Ectodermal cell (in vitro differentiated cells): ENCODE data around the gene TLE3.
A peak's percentile ranks its signal among the peaks of the same experiment; 100 is the strongest.

Source experiments
- H3K27ac ChIP-seq: 2 replicates; pipeline ENCODE4 v1.7.0; 2013; ENCODE audit warnings: mild to moderate bottlenecking, low read depth, low read length; ENCODE audit not compliant: insufficient read depth, poor library complexity, severe bottlenecking
- H3K27me3 ChIP-seq: 2 replicates; pipeline ENCODE4 v1.7.0; 2013; ENCODE audit warnings: mild to moderate bottlenecking, low read length; ENCODE audit not compliant: insufficient read depth, control insufficient read depth, poor library complexity, severe bottlenecking
- H3K36me3 ChIP-seq: one replicate; pipeline ENCODE4 v1.7.0; 2013; ENCODE audit warnings: low read length; ENCODE audit not compliant: control insufficient read depth, insufficient read depth
- H3K4me1 ChIP-seq: one replicate; pipeline ENCODE4 v1.7.0; 2013; ENCODE audit warnings: low read length; ENCODE audit not compliant: control insufficient read depth, insufficient read depth
- H3K4me3 ChIP-seq: 2 replicates; pipeline ENCODE4 v1.7.0; 2013; ENCODE audit warnings: low read depth, low read length, control low read depth; ENCODE audit not compliant: insufficient read depth
- H3K9me3 ChIP-seq: 2 replicates; pipeline ENCODE4 v1.7.0; 2013; ENCODE audit warnings: mild to moderate bottlenecking, low read length, moderate library complexity; ENCODE audit not compliant: control insufficient read depth
- WGBS, 2 experiments: methylation state at CpG; one replicate each; pipeline ENCODE4 v1.1.7; 2013; ENCODE audit warnings: missing lambda C conversion rate in 2 of 2; 5-methylcytosine and 5-hydroxymethylcytosine counted together

Gene TLE3

DNA sequence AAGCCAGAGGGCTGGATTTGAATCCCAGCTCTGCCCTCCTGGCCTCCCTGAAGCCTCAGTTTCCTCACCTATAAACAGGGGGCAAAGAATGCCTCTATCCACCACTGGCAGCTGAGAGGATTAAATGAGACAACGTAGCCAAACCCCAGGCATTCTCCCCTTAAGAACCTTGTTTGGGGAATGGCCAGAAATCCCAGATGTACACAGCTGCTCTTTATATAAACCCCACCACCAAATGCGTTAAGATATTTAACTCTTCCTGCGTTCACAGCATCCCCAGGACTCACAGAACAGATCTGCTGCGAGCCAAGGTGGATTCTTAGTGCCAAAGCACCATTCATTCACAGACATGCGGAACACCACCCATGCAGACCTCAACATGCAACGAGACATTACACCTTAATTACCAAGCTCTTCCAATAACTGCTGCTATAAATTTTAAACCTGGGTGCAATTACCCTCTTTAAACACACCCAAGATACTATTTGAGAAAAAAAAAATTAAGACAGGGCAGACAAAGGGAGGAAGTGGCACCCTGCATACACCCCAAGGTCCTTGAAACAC is 5.2 kb downstream of the TLE3 start:
- Histone ChIP-seq H3K27me3 (no peaks in the 10 kb centered on the region), H3K27ac (no peak overlapping the region), H3K4me3 (no peak overlapping the region), H3K36me3 (peaks cover 17% of the 10 kb centered on the region), H3K9me3 (no peaks in the 10 kb centered on the region), H3K4me1 (peaks cover 69% of the 10 kb centered on the region)
- 79 to 80% methylated on average over 6 of the region's 6 CpGs for WGBS, 2 experiments

DNA sequence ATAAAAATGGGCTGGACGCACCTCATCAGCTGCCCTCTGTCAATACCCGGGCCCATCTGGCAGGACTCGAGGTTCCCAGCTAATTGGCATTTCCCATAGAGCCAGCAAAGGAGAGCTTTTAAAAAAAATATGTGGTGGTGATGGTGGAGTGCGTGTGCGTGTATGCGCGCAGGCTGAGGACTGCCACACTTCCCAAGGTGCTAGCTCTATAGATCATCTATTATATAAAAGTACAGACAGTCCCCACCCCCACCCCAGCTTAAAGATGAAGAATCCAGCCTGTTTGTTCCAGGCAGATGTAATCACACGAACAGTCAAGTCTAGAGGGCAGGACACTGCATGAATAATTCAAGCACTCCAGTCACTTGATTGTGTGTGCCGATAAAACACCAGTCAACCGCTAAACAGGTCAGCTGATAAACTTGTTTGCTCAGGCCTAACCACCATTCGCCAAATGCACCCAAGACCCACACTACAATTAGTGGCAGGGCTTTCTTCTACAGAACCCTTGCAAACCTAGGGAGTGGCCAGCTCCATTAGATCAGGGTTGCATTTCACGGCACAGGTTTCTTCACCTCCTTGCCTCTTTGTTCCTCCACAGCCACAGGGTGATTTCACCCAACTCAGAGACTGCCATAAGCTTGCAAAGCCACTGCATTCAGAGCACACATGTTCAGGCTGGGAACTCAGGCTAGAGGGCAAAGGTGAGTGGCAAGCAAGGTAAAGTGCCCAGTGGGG is 5.8 kb downstream of the TLE3 start:
- peaks cover 72% of the 10 kb centered on the region for H3K4me1 ChIP-seq
- peak overlapping the region; percentile 9 for H3K27ac ChIP-seq
- no peaks in the 10 kb centered on the region for H3K27me3 ChIP-seq
- H3K4me3 ChIP-seq = no peak overlapping the region
- no peaks in the 10 kb centered on the region for H3K9me3 ChIP-seq
- peaks cover 17% of the 10 kb centered on the region for H3K36me3 ChIP-seq
- WGBS, 2 experiments = 85 to 87% methylated on average over 12 of the region's 12 CpGs

DNA sequence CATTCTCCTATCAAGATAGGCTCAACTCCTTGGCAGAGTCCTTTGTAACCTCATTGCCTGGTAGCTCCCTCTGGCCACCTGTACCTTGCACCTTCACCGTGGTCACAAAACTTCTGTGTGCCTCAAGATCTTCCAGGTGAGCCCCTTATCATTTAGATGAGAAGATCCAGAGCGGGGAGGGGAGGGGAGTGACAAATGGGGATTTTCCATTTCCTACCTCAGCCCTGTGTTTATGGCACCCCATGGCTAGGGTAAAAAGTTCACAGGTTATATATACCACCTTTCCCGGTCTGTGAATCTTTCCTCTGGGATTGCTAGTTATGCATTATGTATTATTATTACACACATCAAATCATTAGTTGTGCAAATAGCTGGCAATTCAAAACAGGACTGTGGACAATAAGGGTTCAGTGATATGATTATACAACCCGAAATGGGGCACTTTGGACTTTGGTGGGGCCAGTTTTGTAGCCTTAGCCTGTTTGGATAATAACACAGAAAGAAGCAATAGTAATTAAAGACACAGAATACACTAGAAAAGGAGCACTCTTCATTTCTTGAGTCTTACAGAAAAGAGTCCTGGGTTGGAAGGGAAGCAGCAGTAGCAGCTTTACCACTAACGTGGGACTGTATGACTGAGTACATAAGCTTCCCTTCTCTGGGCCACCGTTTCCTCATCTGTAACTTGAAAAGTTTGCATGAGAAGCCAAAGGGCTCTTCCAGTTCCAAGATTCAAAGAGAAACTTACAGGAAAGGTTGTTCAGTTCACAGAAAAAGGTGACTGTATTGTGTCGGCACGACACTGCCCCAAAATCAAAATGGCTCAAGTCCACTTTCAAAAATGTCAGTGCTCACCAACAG is 7.1 kb downstream of the TLE3 start:
- peaks cover 79% of the 10 kb centered on the region for H3K4me1 ChIP-seq
- H3K27ac ChIP-seq = no peak overlapping the region
- WGBS, 2 experiments = 88 to 90% methylated on average over 7 of the region's 8 CpGs
- H3K36me3 ChIP-seq = peaks cover 17% of the 10 kb centered on the region
- no peaks in the 10 kb centered on the region for H3K27me3 ChIP-seq
- H3K9me3 ChIP-seq = no peaks in the 10 kb centered on the region
- H3K4me3 ChIP-seq = no peak overlapping the region

DNA sequence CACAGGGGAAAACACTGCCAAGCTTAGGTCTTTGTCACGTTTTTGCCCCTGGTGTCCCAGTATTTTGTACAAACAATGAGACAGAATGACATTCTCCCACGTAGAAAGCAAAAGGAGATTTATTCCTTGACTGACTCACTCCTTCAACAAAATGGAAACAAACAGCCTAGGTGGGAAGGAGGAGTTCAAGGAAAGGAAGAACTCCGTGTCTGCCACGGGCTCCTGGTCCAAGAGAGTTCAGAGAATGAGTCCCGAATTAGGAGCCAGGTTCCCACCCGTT is 8.1 kb downstream of the TLE3 start:
- no peak overlapping the region for H3K27ac ChIP-seq
- H3K27me3 ChIP-seq = no peaks in the 10 kb centered on the region
- peaks cover 17% of the 10 kb centered on the region for H3K36me3 ChIP-seq
- peaks cover 75% of the 10 kb centered on the region for H3K4me1 ChIP-seq
- no peaks in the 10 kb centered on the region for H3K9me3 ChIP-seq
- no peak overlapping the region for H3K4me3 ChIP-seq
- WGBS, 2 experiments = 64 to 66% methylated on average over 6 of the region's 6 CpGs

DNA sequence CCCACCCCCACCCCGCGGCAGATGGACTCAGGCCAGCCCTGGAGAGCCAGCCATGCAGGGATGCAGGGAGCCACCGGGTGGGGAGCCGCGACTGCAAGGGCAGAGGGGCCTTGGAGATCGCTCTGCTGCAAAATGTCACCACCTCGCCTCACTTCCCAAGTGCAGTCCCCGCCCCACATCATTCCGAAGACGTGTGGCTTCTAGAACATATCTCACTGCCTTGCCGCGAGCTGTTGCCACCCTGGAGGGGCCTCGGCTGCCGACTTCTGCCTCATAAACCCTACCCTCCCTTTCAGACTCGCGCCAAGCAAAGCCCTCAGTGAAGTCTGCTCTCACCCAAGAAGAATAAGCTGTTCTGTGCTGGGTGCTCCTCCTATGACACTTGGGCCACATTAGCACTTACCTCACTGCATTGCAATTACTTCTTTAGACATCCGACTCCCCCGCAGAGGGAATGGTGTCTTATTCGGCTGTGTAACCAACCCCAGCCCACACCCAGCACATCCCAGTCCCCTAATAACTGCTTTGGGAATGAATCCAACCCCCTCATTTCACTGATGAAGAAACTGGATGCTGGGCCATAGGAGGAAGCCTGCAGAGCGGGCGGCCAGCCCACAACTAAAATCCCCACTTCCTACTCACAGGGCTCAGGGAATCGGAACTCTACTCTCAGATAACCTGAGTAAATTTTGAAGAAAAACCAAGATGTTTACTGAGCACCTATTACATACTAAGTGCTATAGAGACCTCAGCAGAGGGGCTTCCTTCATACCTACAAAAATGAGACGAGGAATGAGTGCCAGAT is 8.6 kb downstream of the TLE3 start:
- WGBS, 2 experiments = 38 to 40% methylated on average over 23 of the region's 23 CpGs
- no peaks in the 10 kb centered on the region for H3K9me3 ChIP-seq
- no peaks in the 10 kb centered on the region for H3K27me3 ChIP-seq
- peaks cover 17% of the 10 kb centered on the region for H3K36me3 ChIP-seq
- H3K4me1 ChIP-seq = peaks cover 75% of the 10 kb centered on the region
- no peak overlapping the region for H3K4me3 ChIP-seq
- no peak overlapping the region for H3K27ac ChIP-seq

DNA sequence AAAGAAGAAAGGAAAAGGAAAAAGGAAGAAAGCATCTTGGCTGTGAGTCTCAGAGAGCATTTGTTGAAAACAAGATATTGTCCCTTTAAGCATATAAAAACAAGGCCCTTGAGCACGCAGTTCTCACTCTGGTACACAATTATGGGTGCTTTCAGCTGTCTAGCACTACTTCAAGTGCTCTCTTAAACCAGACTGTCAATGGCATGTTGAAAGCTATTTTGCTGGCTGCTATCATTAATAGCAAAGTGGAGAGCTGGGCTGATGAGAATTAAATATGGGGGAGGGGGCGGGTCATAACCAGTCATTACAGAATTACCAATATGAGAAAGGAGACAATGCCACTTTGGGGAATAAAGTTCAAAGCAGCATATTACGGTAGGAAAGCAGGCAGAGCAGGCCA is 9.3 kb downstream of the TLE3 start:
- Histone ChIP-seq H3K4me3 (no peak overlapping the region), H3K27ac (no peak overlapping the region), H3K4me1 (peaks cover 75% of the 10 kb centered on the region), H3K9me3 (no peaks in the 10 kb centered on the region), H3K36me3 (peaks cover 12% of the 10 kb centered on the region), H3K27me3 (no peaks in the 10 kb centered on the region)
- 75 to 82% methylated on average over 3 of the region's 3 CpGs for WGBS, 2 experiments

DNA sequence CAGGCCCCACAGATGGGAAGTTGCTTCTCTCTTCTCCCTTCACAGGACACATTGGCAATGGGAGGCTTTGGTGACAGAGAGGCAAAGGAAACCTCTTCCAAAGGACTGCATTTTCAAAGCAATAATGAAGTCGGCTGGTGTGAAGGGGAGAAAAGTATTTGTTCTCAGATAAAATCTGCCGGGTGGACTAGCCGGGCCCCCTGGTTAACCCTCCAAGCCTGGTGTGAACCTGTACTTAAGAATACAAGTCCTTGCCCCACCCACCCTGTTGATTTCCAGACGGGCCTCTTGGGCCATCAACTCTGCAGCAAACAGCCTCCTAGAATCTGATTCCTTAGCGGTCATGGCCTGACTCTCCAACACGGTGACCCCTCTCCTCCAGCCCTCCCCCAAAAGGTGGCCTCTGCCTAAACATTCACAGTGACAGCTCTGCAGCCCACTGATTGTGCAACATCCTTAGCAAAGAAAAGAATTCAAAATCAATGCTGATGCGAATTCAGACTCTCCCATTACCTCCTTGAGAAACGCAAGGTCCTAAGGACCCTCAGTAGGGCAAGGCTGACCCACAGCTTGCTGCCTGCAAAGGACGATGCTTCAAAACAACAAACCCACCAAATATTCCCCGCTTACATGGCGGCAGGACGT is 9.9 kb downstream of the TLE3 start:
- 64 to 71% methylated on average over 9 to 12 of the region's 12 CpGs for WGBS, 2 experiments

DNA sequence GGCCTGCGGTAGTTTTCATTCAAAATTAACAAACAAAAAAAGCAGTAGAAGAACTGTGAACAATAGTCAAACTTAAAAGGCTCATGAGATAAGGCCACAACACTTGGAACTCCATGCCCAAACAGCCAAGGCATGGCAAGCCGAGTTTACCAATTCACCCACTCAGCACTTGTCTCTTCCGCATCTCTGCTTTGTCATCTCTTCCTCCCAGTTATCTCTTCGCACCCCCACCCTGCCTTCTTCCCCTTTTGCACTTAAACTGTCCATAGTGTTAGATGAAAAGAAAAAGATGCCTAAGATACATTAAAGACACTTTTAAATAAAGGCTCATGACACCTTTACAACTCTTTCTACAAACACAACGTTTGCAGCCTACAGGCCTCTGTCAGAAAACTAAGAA is 11.1 kb downstream of the TLE3 start:
- WGBS, 2 experiments = 87 to 92% methylated on average over 5 of the region's 5 CpGs
- H3K27ac ChIP-seq = no peak overlapping the region
- no peaks in the 10 kb centered on the region for H3K9me3 ChIP-seq
- no peaks in the 10 kb centered on the region for H3K27me3 ChIP-seq
- peaks cover 74% of the 10 kb centered on the region for H3K4me1 ChIP-seq
- H3K36me3 ChIP-seq = peaks cover 13% of the 10 kb centered on the region
- no peak overlapping the region for H3K4me3 ChIP-seq

More for the DNA sequence above, 9.9 kb downstream of the TLE3 start:
- Histone ChIP-seq H3K27me3 (no peaks in the 10 kb centered on the region), H3K27ac (no peak overlapping the region), H3K4me1 (peaks cover 74% of the 10 kb centered on the region), H3K4me3 (no peak overlapping the region), H3K36me3 (peaks cover 12% of the 10 kb centered on the region), H3K9me3 (no peaks in the 10 kb centered on the region)

DNA sequence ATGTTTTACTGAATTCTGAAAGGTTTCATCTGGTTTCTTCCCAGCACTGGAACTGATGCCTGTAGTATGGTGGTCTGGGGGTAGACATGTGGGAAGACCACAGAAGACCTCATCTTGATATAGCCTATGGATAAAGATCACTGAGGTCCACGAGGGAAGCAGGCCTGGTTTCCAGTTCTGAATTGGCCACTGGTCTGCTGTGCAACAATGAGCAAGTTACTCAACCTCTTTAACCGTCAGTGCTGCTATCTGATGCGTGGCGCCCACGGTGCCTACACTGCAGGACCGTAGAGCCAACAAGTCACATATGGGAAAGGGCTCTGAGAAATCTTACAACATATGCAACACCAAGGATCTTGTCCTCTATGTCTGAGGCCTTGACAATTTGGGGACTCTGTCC is 13.3 kb downstream of the TLE3 start:
- 89 to 90% methylated on average over 6 of the region's 6 CpGs for WGBS, 2 experiments
- no peak overlapping the region for H3K27ac ChIP-seq
- H3K9me3 ChIP-seq = no peaks in the 10 kb centered on the region
- peaks cover 68% of the 10 kb centered on the region for H3K4me1 ChIP-seq
- peaks cover 20% of the 10 kb centered on the region for H3K36me3 ChIP-seq
- H3K27me3 ChIP-seq = no peaks in the 10 kb centered on the region
- no peak overlapping the region for H3K4me3 ChIP-seq
